ENCODE data around the gene STXBP6. TPM values are rescaled to one million over a fixed set of nuclear protein-coding genes. Genes with fewer than 3 reads are reported as not detected.

The STXBP6 gene
- total RNA-seq, 1 experiment from 2014 or later: 0.27 TPM

DNA sequence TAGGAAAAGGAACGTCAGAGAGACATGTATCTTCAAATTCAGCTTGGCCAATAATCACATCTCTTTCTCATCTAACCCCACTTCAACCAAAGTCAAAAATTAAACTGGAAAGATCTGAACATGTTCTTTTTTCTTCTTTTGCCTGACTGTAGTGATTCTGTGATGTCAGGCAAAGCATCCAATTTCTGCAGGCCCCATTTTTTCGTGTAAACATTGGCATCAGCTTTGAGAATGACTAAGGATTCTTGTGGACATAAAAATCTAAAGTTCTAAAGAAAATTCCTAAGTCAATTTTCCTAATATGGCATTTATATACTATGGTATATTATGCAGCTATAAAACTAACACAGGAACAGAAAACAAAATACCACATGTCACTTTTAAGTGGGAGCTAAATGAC, 89.1 kb downstream of the STXBP6 start:
- ChIA-PET CTCF (no interaction called here), POLR2A (no interaction called here), RAD21 (ENCODE audit: low non-redundant PET in 1 of 2, low total read pairs in 2 of 2, uncharacterized antibody in 2 of 2, unreplicated experiment in 2 of 2) (no interaction called here)
- Histone ChIP-seq H3K36me3 (ENCODE audit: control insufficient read depth in 1 of 2, insufficient read depth in 2 of 2, low read length in 2 of 2) (no peaks in the 10 kb centered on the region), H3K4me2 (ENCODE audit: low read length) (no peak overlapping the region), H3K27ac (ENCODE audit: low read depth, low read length) (no peak overlapping the region), H3K4me3 (replicated peaks in 1 of 2; ENCODE audit: low read depth in 1 of 2, low read length in 2 of 2) (no peak overlapping the region), H3K9me2 (ENCODE audit: insufficient read depth) (no peaks in the 10 kb centered on the region), H3K79me2 (ENCODE audit: insufficient read depth, low read length) (no peaks in the 10 kb centered on the region), H2AFZ (ENCODE audit: low read depth, low read length, poor library complexity, severe bottlenecking) (no peak overlapping the region), H3K9me3 (ENCODE audit: control insufficient read depth in 1 of 2, insufficient read depth in 1 of 2, low read depth in 1 of 2, low read length in 2 of 2) (peaks cover 0 to 19% of the 10 kb centered on the region in 2 experiments; a peak in 1 of 4 replicates), H4K20me1 (ENCODE audit: insufficient read depth) (no peaks in the 10 kb centered on the region), H3K4me1 (ENCODE audit: control insufficient read depth in 1 of 2, insufficient read depth in 2 of 2, low read length in 2 of 2) (no peaks in the 10 kb centered on the region), H3K27me3 (ENCODE audit: insufficient read depth, low read length) (no peaks in the 10 kb centered on the region), H3K9ac (ENCODE audit: low read length) (no peak overlapping the region)
- DNase-seq (ENCODE audit: low read depth, low spot score) (no peak), ATAC-seq (no peak)
- intact Hi-C loops (cut with micrococcal nuclease): no loop called here
- no peak for TF ChIP-seq EZH2 (IDR thresholded peaks at IDR 0.05)
- no peak for TF ChIP-seq YY1 (IDR thresholded peaks at IDR 0.05; ENCODE audit: extremely low read depth, insufficient replicate concordance, low read depth, low read length)
- TF ChIP-seq POLR2A (IDR thresholded peaks at IDR 0.05; ENCODE audit: borderline replicate concordance, extremely low read depth, insufficient read depth, insufficient read length): no peak
- no peak for TF ChIP-seq SRF (IDR thresholded peaks at IDR 0.05; ENCODE audit: low read depth)
- no peak for TF ChIP-seq FOSL1 (IDR thresholded peaks at IDR 0.05; ENCODE audit: low read depth)
- no peak for TF ChIP-seq EGR1 (IDR thresholded peaks at IDR 0.05; ENCODE audit: low read depth)
- TF ChIP-seq POLR2AphosphoS5 (IDR thresholded peaks at IDR 0.05; ENCODE audit: low read depth, low read length): no peak
- TF ChIP-seq TCF7L2 (IDR thresholded peaks at IDR 0.05; ENCODE audit: borderline replicate concordance, extremely low read depth, insufficient read depth, insufficient read length): no peak
- no peak for TF ChIP-seq ZNF274 (IDR thresholded peaks at IDR 0.05; ENCODE audit: low read depth, low read length)
- TF ChIP-seq, protein P1, sequence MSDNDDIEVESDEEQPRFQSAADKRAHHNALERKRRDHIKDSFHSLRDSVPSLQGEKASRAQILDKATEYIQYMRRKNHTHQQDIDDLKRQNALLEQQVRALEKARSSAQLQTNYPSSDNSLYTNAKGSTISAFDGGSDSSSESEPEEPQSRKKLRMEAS (IDR thresholded peaks at IDR 0.05): no peak
- TF ChIP-seq, protein P2, sequence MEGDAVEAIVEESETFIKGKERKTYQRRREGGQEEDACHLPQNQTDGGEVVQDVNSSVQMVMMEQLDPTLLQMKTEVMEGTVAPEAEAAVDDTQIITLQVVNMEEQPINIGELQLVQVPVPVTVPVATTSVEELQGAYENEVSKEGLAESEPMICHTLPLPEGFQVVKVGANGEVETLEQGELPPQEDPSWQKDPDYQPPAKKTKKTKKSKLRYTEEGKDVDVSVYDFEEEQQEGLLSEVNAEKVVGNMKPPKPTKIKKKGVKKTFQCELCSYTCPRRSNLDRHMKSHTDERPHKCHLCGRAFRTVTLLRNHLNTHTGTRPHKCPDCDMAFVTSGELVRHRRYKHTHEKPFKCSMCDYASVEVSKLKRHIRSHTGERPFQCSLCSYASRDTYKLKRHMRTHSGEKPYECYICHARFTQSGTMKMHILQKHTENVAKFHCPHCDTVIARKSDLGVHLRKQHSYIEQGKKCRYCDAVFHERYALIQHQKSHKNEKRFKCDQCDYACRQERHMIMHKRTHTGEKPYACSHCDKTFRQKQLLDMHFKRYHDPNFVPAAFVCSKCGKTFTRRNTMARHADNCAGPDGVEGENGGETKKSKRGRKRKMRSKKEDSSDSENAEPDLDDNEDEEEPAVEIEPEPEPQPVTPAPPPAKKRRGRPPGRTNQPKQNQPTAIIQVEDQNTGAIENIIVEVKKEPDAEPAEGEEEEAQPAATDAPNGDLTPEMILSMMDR (IDR thresholded peaks at IDR 0.05 in 2 of 3, conservative IDR thresholded peaks at IDR 0.05 in 1 of 3; ENCODE audit: borderline replicate concordance in 1 of 3, insufficient read depth in 1 of 3, low read depth in 2 of 3, low read length in 2 of 3): no peak
- TF ChIP-seq SIN3A (IDR thresholded peaks at IDR 0.05; ENCODE audit: low read depth): no peak
- TF ChIP-seq, protein P3, sequence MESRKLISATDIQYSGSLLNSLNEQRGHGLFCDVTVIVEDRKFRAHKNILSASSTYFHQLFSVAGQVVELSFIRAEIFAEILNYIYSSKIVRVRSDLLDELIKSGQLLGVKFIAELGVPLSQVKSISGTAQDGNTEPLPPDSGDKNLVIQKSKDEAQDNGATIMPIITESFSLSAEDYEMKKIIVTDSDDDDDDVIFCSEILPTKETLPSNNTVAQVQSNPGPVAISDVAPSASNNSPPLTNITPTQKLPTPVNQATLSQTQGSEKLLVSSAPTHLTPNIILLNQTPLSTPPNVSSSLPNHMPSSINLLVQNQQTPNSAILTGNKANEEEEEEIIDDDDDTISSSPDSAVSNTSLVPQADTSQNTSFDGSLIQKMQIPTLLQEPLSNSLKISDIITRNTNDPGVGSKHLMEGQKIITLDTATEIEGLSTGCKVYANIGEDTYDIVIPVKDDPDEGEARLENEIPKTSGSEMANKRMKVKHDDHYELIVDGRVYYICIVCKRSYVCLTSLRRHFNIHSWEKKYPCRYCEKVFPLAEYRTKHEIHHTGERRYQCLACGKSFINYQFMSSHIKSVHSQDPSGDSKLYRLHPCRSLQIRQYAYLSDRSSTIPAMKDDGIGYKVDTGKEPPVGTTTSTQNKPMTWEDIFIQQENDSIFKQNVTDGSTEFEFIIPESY (IDR thresholded peaks at IDR 0.05; ENCODE audit: extremely low read depth, insufficient replicate concordance, low read length): no peak
- TF ChIP-seq ELF1 (IDR thresholded peaks at IDR 0.05; ENCODE audit: borderline replicate concordance, low read depth): no peak
- no peak for TF ChIP-seq RAD21 (IDR thresholded peaks at IDR 0.05; ENCODE audit: low read depth)
- no peak for TF ChIP-seq ZFX (IDR thresholded peaks at IDR 0.05)
- TF ChIP-seq, protein P4, sequence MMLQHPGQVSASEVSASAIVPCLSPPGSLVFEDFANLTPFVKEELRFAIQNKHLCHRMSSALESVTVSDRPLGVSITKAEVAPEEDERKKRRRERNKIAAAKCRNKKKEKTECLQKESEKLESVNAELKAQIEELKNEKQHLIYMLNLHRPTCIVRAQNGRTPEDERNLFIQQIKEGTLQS (IDR thresholded peaks at IDR 0.05): no peak
- TF ChIP-seq JUND (IDR thresholded peaks at IDR 0.05): no peak
- TF ChIP-seq CBX3 (IDR thresholded peaks at IDR 0.05; ENCODE audit: low read depth): no peak
- no peak for TF ChIP-seq SP1 (IDR thresholded peaks at IDR 0.05; ENCODE audit: low read depth)
- no TSS peak for BruUV-seq (replicated peaks)

All from HCT116 (cell line).